GM21526 (cell line): Measurements from ENCODE around the gene IRX3.
"Not testable (repeated sequence)": the region's sequence is repeated elsewhere in the genome, so short reads cannot be mapped to it uniquely, and the experiment has no call there.

Experiments
- ATAC-seq: cut with Tn5 transposase; IDR thresholded peaks from one replicate; pipeline ENCODE4 v1.9.1; 2021; ENCODE audit warnings: moderate library complexity; ENCODE audit not compliant: unreplicated experiment, low FRiP score

The IRX3 gene

GRCh38 chr16:54280751-54281150 lies 5.8 kb downstream of the IRX3 start:
- no peak for ATAC-seq

- ATAC-seq = no peak
Observed at GRCh38 chr16:54277845-54278703, 8.5 kb downstream of the IRX3 start.

GRCh38 chr16:54275956-54276355 lies 10.6 kb downstream of the IRX3 start:
- ATAC-seq = no peak

GRCh38 chr16:54273566-54273965 lies 13.0 kb downstream of the IRX3 start:
- no peak for ATAC-seq

- no peak for ATAC-seq
Observed at GRCh38 chr16:54270711-54271110, 15.9 kb downstream of the IRX3 start.

- no peak for ATAC-seq
Observed at GRCh38 chr16:54269461-54269860, 17.1 kb downstream of the IRX3 start.

- ATAC-seq = no peak
Observed at GRCh38 chr16:54268766-54269165, 17.8 kb downstream of the IRX3 start.

GRCh38 chr16:54268340-54268739 lies 18.2 kb downstream of the IRX3 start:
- ATAC-seq = no peak

- no peak for ATAC-seq
Observed at GRCh38 chr16:54266363-54266955, 20.1 kb downstream of the IRX3 start.

GRCh38 chr16:54265575-54266107 lies 20.9 kb downstream of the IRX3 start:
- no peak for ATAC-seq

- ATAC-seq = no peak
Observed at GRCh38 chr16:54253118-54253517, 33.5 kb downstream of the IRX3 start.

- ATAC-seq = no peak
Observed at GRCh38 chr16:54248863-54249710, 37.5 kb downstream of the IRX3 start.

- ATAC-seq = not testable (repeated sequence)
Observed at GRCh38 chr16:54247705-54248104, 38.9 kb downstream of the IRX3 start.

- no peak for ATAC-seq
Observed at GRCh38 chr16:54246454-54246821, 40.1 kb downstream of the IRX3 start.

GRCh38 chr16:54245788-54246453 lies 40.7 kb downstream of the IRX3 start:
- no peak for ATAC-seq

- ATAC-seq = no peak
Observed at GRCh38 chr16:54244061-54244886, 42.3 kb downstream of the IRX3 start.

GRCh38 chr16:54243202-54243601 lies 43.4 kb downstream of the IRX3 start:
- ATAC-seq = no peak

- ATAC-seq = no peak
Observed at GRCh38 chr16:54242199-54242598, 44.4 kb downstream of the IRX3 start.

GRCh38 chr16:54241525-54241924 lies 45.1 kb downstream of the IRX3 start:
- ATAC-seq = no peak
